Heart left ventricle (tissue), 13 donors: ENCODE results near the gene XDH.

ENCODE experiments used
- CTCF ChIP-seq, 12 donors: fragments of 200-600 bp; sonication (generic) in 4 of 12; IDR thresholded peaks; one replicate each; pipeline versions ENCODE4 v1.5.0 to v1.8.0; 2018 to 2022; ENCODE audit warnings: antibody characterized with exemption in 12 of 12, mild to moderate bottlenecking in 5 of 12
- POLR2A ChIP-seq, 2 donors: fragments of 450-650 bp; IDR thresholded peaks; one replicate each; pipeline ENCODE4 v1.6.1; 2017; ENCODE audit warnings: antibody characterized with exemption in 2 of 2, mild to moderate bottlenecking in 2 of 2, moderate library complexity in 2 of 2
- donor health status: ischemic (EF 13 %, LVEDD 7.1; RV severe dilation, severe dysfunction).
- donor health status: DM: no; HTN: yes; CAD: no.
- donor health status: DM: no; HTN: no; CAD: no.
- donor health status: ischemic (EF 25% LVEDD 6.9; RV normal size, moderate dysfunction).
- donor health status: ischemic (EF 25% LVEDD 5.7; RV mildly dilated, moderate dysfunction).
- donor health status: ischemic (EF 35%, LVEDD 5.7; RV mildly dilated, moderate dysfunction).
- donor health status: nonischemic (EF 11% LVEDD 7.7; RV severe dilation, severe dysfunction).
- donor health status: DM: yes; HTN: yes; CAD: no.
- donor health status: PGD.
- donor health status: ischemic (EF 29% LVEDD 5.4; RV normal size, mild dysfunction).
- donor health status: nonischemic (EF 23%, LVEDD 6.1; RV moderate dilation, normal function).

- TF ChIP-seq CTCF (IDR thresholded peaks at IDR 0.05) (no peak), POLR2A (IDR thresholded peaks at IDR 0.05) (no peak)
Measured at GRCh38 chr2:31398881-31399280, 15.7 kb downstream of the XDH start.
